Liver (tissue), 9 donors: ENCODE measurements around the gene PDK3. TPM values are rescaled to one million over a fixed set of nuclear protein-coding genes. Genes with fewer than 3 reads are reported as not detected.

Experiments
- DNase-seq: peaks from one replicate; pipeline ENCODE4 v3.0.0-alpha.2; 2017; ENCODE audit warnings: low spot score
- H3K27ac ChIP-seq, 2 donors: one replicate each; pipeline ENCODE4 v1.7.0; 2013; ENCODE audit warnings: inconsistent platforms in 2 of 2, low read length in 2 of 2, control low read depth in 1 of 2, low read depth in 1 of 2, mild to moderate bottlenecking in 1 of 2
- H3K27me3 ChIP-seq, 4 donors: one replicate each; pipeline versions ENCODE4 v1.6.1 to v1.7.0; 2013; ENCODE audit warnings: low read length in 3 of 4, inconsistent platforms in 1 of 4, mild to moderate bottlenecking in 1 of 4, moderate library complexity in 1 of 4; ENCODE audit not compliant: control insufficient read depth in 4 of 4, insufficient read depth in 4 of 4
- H3K36me3 ChIP-seq, 4 donors: one replicate each; pipeline versions ENCODE4 v1.6.1 to v1.7.0; 2013; ENCODE audit warnings: low read length in 3 of 4, mild to moderate bottlenecking in 3 of 4, low read depth in 1 of 4, moderate library complexity in 1 of 4; ENCODE audit not compliant: control insufficient read depth in 4 of 4, insufficient read depth in 3 of 4
- H3K4me1 ChIP-seq, 4 donors: one replicate each; pipeline versions ENCODE4 v1.6.1 to v1.7.0; 2013; ENCODE audit warnings: low read length in 3 of 4, mild to moderate bottlenecking in 3 of 4, moderate library complexity in 1 of 4; ENCODE audit not compliant: control insufficient read depth in 4 of 4, insufficient read depth in 4 of 4
- H3K4me3 ChIP-seq, 3 donors: one replicate each; pipeline versions ENCODE4 v1.6.1 to v1.7.0; 2013; ENCODE audit warnings: low read length in 3 of 3, control low read depth in 1 of 3, low read depth in 1 of 3, mild to moderate bottlenecking in 1 of 3
- H3K9ac ChIP-seq, 2 donors: one replicate each; pipeline ENCODE4 v1.7.0; 2013; ENCODE audit warnings: low read length in 2 of 2, mild to moderate bottlenecking in 2 of 2, moderate library complexity in 2 of 2, control low read depth in 1 of 2, low read depth in 1 of 2
- H3K9me3 ChIP-seq, 4 donors: one replicate each; pipeline versions ENCODE4 v1.6.1 to v1.7.0; 2013; ENCODE audit warnings: low read length in 3 of 4; ENCODE audit not compliant: control insufficient read depth in 4 of 4
- EGR1 ChIP-seq, 2 donors: IDR thresholded peaks; 2 replicates each; pipeline ENCODE4 v1.6.1; 2016 to 2018; ENCODE audit warnings: antibody characterized with exemption in 2 of 2, low read depth in 2 of 2
- FOXA1 ChIP-seq: IDR thresholded peaks from 2 replicates; pipeline ENCODE4 v1.6.1; 2016; ENCODE audit warnings: antibody characterized with exemption
- FOXA2 ChIP-seq: IDR thresholded peaks from 2 replicates; pipeline ENCODE4 v1.6.1; 2016; ENCODE audit warnings: antibody characterized with exemption
- GABPA ChIP-seq, 2 donors: IDR thresholded peaks in 1 of 2; conservative IDR thresholded peaks in 1 of 2; 2 replicates each; pipeline ENCODE4 v1.6.1; 2016; ENCODE audit warnings: antibody characterized with exemption in 2 of 2, mild to moderate bottlenecking in 1 of 2, moderate library complexity in 1 of 2
- HNF4A ChIP-seq, 2 donors: conservative IDR thresholded peaks; 2 replicates each; pipeline ENCODE4 v1.6.1; 2016; ENCODE audit warnings: antibody characterized with exemption in 2 of 2, mild to moderate bottlenecking in 2 of 2
- HNF4G ChIP-seq: IDR thresholded peaks from 2 replicates; pipeline ENCODE4 v1.6.1; 2016; ENCODE audit warnings: antibody characterized with exemption
- JUND ChIP-seq, 2 donors: IDR thresholded peaks; 2 replicates each; pipeline ENCODE4 v1.6.1; 2016; ENCODE audit warnings: antibody characterized with exemption in 2 of 2
- NR2F2 ChIP-seq: IDR thresholded peaks from 2 replicates; pipeline ENCODE4 v1.6.1; 2016; ENCODE audit warnings: antibody characterized with exemption
- RAD21 ChIP-seq, 2 donors: IDR thresholded peaks; 2 replicates each; pipeline ENCODE4 v1.6.1; 2016; ENCODE audit warnings: antibody characterized with exemption in 2 of 2, mild to moderate bottlenecking in 2 of 2
- RXRA ChIP-seq, 2 donors: IDR thresholded peaks; 2 replicates each; pipeline ENCODE4 v1.6.1; 2017 to 2018; ENCODE audit warnings: antibody characterized with exemption in 2 of 2, mild to moderate bottlenecking in 1 of 2
- SP1 ChIP-seq: IDR thresholded peaks from 2 replicates; pipeline ENCODE4 v1.6.1; 2018; ENCODE audit warnings: antibody characterized with exemption, mild to moderate bottlenecking
- TAF1 ChIP-seq: conservative IDR thresholded peaks from 2 replicates; pipeline ENCODE4 v1.6.1; 2016; ENCODE audit warnings: antibody characterized with exemption, mild to moderate bottlenecking
- YY1 ChIP-seq: IDR thresholded peaks from 2 replicates; pipeline ENCODE4 v1.6.1; 2016; ENCODE audit warnings: antibody characterized with exemption, mild to moderate bottlenecking
- WGBS: extraction: QIAGEN DNeasy Blood & Tissue Kit; methylation state at CpG from one replicate; pipeline ENCODE4 v1.1.7; 2013; 5-methylcytosine and 5-hydroxymethylcytosine counted together
- polyA plus RNA-seq, 2 donors: library from polyadenylated mRNA; stranded (reverse) in 1 of 2; unstranded in 1 of 2; fragments of 200-250 nt in 1 of 2; fragments of >200 nt in 1 of 2; fragmentation: Nextera tagmentation in 1 of 2; extraction: Ambion mirVana in 1 of 2; gene quantifications; one replicate each; pipeline versions ENCODE4 v1.2.1 to v1.2.3, GENCODE V29; 2013 to 2015
- total RNA-seq, 2 donors: library from RNA; depleted of rRNA; stranded (reverse); fragments of >200 nt; gene quantifications; one replicate each; pipeline ENCODE4 v1.2.3, GENCODE V29; 2014
- TF ChIP-seq, protein P1 (sequence below): IDR thresholded peaks from 2 replicates; pipeline ENCODE4 v1.6.1; 2016; ENCODE audit warnings: antibody characterized with exemption
- TF ChIP-seq, protein P2 (sequence below): fragments of 150-350 bp; IDR thresholded peaks from 2 replicates; pipeline ENCODE4 v1.5.1; 2017; ENCODE audit warnings: improper control_type of control experiment, low read depth, low read length; ENCODE audit not compliant: missing input control
- TF ChIP-seq, protein P3 (sequence below): IDR thresholded peaks from 2 replicates; pipeline ENCODE4 v1.6.1; 2016; ENCODE audit warnings: antibody characterized with exemption
- TF ChIP-seq, protein P4 (sequence below): IDR thresholded peaks from 2 replicates; pipeline ENCODE4 v1.6.1; 2016; ENCODE audit warnings: antibody characterized with exemption
- TF ChIP-seq, protein P5 (sequence below): IDR thresholded peaks from 2 replicates; pipeline ENCODE4 v1.6.1; 2016; ENCODE audit warnings: antibody characterized with exemption, mild to moderate bottlenecking
- donor health status: healthy.
- donor health status: healthy.
- donor health status: healthy.
- donor health status: healthy.
- donor health status: healthy.

PDK3 gene
- total and polyA plus RNA-seq, 4 donors: 6.0 to 14.0 (median 13.5) TPM

DNA sequence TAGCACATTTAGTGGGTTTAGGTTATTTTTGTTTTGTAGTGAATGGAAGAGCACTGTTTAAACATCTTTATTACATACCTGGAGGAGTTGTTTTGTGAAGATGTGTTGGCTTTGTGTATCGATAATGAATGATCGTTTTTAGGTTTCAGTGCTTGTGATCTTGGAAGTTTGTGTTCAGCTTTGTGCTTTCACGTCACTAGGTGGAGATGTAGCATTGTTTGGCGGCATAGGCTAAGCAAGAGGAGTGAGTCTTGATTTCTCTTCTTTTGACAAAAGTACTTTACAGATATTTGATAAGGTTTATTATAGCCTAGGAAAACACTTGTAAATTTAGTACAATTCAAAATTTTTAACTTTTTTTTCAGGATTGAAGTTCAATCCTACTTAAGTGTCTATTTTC is 50.4 kb downstream of the PDK3 start:
- Histone ChIP-seq H3K27ac (no peak overlapping the region), H3K9ac (no peak overlapping the region), H3K4me1 (no peaks in the 10 kb centered on the region), H3K27me3 (no peaks in the 10 kb centered on the region), H3K4me3 (no peak overlapping the region), H3K36me3 (no peaks in the 10 kb centered on the region), H3K9me3 (no peaks in the 10 kb centered on the region)
- no peak for DNase-seq
- WGBS: 74% methylated on average over 4 of the region's 4 CpGs
- peak; percentile 41 to 56 for TF ChIP-seq RAD21 (IDR thresholded peaks at IDR 0.05)
- TF ChIP-seq, protein P1, sequence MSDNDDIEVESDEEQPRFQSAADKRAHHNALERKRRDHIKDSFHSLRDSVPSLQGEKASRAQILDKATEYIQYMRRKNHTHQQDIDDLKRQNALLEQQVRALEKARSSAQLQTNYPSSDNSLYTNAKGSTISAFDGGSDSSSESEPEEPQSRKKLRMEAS: no peak

DNA sequence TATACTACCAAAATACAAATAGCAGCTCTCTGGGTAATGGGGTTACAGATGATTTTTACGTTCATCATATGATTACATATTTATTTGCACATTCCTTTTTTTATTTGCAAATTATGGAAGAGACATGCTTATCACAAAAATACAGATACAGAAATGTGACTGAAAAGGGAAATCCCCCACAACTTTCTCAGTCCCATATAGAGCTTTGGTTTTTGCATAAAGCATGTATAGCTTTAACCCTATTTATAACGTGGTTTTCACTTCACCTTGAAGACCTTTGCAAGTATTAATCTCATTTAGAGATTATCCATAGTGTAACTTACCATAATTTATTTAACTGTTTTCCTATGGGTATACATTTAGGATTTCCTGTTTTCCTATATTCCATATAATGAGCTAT is 55.4 kb downstream of the PDK3 start:
- H3K9ac ChIP-seq: no peak overlapping the region
- H3K36me3 ChIP-seq: peaks cover 0 to 2% (median 0%) of the 10 kb centered on the region in 4 donors
- H3K9me3 ChIP-seq: no peaks in the 10 kb centered on the region
- TF ChIP-seq FOXA2 (no peak), FOXA1 (no peak)
- TF ChIP-seq, protein P2, sequence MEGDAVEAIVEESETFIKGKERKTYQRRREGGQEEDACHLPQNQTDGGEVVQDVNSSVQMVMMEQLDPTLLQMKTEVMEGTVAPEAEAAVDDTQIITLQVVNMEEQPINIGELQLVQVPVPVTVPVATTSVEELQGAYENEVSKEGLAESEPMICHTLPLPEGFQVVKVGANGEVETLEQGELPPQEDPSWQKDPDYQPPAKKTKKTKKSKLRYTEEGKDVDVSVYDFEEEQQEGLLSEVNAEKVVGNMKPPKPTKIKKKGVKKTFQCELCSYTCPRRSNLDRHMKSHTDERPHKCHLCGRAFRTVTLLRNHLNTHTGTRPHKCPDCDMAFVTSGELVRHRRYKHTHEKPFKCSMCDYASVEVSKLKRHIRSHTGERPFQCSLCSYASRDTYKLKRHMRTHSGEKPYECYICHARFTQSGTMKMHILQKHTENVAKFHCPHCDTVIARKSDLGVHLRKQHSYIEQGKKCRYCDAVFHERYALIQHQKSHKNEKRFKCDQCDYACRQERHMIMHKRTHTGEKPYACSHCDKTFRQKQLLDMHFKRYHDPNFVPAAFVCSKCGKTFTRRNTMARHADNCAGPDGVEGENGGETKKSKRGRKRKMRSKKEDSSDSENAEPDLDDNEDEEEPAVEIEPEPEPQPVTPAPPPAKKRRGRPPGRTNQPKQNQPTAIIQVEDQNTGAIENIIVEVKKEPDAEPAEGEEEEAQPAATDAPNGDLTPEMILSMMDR: no peak
- TF ChIP-seq, protein P3, sequence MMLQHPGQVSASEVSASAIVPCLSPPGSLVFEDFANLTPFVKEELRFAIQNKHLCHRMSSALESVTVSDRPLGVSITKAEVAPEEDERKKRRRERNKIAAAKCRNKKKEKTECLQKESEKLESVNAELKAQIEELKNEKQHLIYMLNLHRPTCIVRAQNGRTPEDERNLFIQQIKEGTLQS: no peak
- 95% methylated on average over 2 of the region's 2 CpGs for WGBS
- no peaks in the 10 kb centered on the region for H3K4me1 ChIP-seq
- no peak for DNase-seq
- no peak overlapping the region for H3K27ac ChIP-seq
- H3K27me3 ChIP-seq: no peaks in the 10 kb centered on the region
- H3K4me3 ChIP-seq: no peak overlapping the region

DNA sequence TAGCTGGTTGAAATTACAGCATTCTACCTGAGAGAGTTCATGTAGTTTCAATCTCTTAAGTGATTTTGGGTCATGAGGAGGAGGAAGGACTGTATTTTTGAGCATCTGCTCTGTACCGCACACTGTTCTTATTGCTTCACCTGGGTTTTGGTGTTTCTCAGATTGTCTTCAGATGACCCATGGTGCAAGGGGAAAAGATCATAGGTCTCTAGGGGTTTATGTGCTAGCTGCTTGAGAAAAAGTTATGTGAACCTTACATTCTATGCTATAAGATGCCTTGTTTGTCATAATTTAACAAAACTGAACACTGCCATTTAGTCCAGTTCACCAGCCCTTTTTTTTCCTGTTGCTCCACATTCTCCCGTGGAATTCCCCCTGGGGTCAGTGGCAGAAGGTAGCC is 60.4 kb downstream of the PDK3 start:
- WGBS: 96% methylated on average over 2 of the region's 2 CpGs
- H3K36me3 ChIP-seq: peaks cover 0 to 5% (median 2%) of the 10 kb centered on the region in 4 donors
- H3K9ac ChIP-seq: no peak overlapping the region
- H3K27me3 ChIP-seq: no peaks in the 10 kb centered on the region
- TF ChIP-seq YY1 (no peak), EGR1 (IDR thresholded peaks at IDR 0.05; ENCODE audit: low read depth in 2 of 2) (no peak), HNF4G (no peak), JUND (IDR thresholded peaks at IDR 0.05) (no peak), SP1 (no peak), TAF1 (no peak), GABPA (IDR thresholded peaks at IDR 0.05 in 1 of 2, conservative IDR thresholded peaks at IDR 0.05 in 1 of 2) (no peak), RAD21 (IDR thresholded peaks at IDR 0.05) (no peak), NR2F2 (no peak), HNF4A (conservative IDR thresholded peaks at IDR 0.05) (no peak), FOXA2 (no peak), RXRA (IDR thresholded peaks at IDR 0.05) (no peak), FOXA1 (no peak)
- TF ChIP-seq, protein P4, sequence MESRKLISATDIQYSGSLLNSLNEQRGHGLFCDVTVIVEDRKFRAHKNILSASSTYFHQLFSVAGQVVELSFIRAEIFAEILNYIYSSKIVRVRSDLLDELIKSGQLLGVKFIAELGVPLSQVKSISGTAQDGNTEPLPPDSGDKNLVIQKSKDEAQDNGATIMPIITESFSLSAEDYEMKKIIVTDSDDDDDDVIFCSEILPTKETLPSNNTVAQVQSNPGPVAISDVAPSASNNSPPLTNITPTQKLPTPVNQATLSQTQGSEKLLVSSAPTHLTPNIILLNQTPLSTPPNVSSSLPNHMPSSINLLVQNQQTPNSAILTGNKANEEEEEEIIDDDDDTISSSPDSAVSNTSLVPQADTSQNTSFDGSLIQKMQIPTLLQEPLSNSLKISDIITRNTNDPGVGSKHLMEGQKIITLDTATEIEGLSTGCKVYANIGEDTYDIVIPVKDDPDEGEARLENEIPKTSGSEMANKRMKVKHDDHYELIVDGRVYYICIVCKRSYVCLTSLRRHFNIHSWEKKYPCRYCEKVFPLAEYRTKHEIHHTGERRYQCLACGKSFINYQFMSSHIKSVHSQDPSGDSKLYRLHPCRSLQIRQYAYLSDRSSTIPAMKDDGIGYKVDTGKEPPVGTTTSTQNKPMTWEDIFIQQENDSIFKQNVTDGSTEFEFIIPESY: no peak
- TF ChIP-seq, protein P1: no peak
- TF ChIP-seq, protein P3: no peak
- TF ChIP-seq, protein P5, sequence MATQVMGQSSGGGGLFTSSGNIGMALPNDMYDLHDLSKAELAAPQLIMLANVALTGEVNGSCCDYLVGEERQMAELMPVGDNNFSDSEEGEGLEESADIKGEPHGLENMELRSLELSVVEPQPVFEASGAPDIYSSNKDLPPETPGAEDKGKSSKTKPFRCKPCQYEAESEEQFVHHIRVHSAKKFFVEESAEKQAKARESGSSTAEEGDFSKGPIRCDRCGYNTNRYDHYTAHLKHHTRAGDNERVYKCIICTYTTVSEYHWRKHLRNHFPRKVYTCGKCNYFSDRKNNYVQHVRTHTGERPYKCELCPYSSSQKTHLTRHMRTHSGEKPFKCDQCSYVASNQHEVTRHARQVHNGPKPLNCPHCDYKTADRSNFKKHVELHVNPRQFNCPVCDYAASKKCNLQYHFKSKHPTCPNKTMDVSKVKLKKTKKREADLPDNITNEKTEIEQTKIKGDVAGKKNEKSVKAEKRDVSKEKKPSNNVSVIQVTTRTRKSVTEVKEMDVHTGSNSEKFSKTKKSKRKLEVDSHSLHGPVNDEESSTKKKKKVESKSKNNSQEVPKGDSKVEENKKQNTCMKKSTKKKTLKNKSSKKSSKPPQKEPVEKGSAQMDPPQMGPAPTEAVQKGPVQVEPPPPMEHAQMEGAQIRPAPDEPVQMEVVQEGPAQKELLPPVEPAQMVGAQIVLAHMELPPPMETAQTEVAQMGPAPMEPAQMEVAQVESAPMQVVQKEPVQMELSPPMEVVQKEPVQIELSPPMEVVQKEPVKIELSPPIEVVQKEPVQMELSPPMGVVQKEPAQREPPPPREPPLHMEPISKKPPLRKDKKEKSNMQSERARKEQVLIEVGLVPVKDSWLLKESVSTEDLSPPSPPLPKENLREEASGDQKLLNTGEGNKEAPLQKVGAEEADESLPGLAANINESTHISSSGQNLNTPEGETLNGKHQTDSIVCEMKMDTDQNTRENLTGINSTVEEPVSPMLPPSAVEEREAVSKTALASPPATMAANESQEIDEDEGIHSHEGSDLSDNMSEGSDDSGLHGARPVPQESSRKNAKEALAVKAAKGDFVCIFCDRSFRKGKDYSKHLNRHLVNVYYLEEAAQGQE: no peak
- TF ChIP-seq, protein P2: no peak
- DNase-seq: no peak
- H3K4me1 ChIP-seq: no peaks in the 10 kb centered on the region
- H3K27ac ChIP-seq: no peak overlapping the region
- no peaks in the 10 kb centered on the region for H3K9me3 ChIP-seq
- H3K4me3 ChIP-seq: no peak overlapping the region
